K562 (cell line): Measurements from ENCODE around the gene PMM1. TPM values are rescaled to one million over a fixed set of nuclear protein-coding genes. Genes with fewer than 3 reads are reported as not detected.
A peak's percentile ranks its signal among the peaks of the same experiment; 100 is the strongest.

Experiments used
- ARID1B ChIP-seq: fragments of 450-650 bp; IDR thresholded peaks from 2 replicates; pipeline ENCODE4 v1.6.1; 2016; ENCODE audit warnings: antibody characterized with exemption, mild to moderate bottlenecking, inconsistent platforms
- CCAR2 ChIP-seq: fragments of 200-400 bp; formaldehyde crosslinking; IDR thresholded peaks from 2 replicates; pipeline ENCODE4 v1.6.1; 2017; ENCODE audit warnings: mild to moderate bottlenecking, low read depth, low read length
- ESRRA ChIP-seq: fragments of 450-650 bp; IDR thresholded peaks from 2 replicates; pipeline ENCODE4 v1.6.1; 2014; ENCODE audit warnings: low read depth, mild to moderate bottlenecking, moderate library complexity, borderline replicate concordance
- FOXK1 ChIP-seq: sonication (generic); formaldehyde crosslinking; IDR thresholded peaks from 2 replicates; pipeline ENCODE4 v1.8.0; 2022; ENCODE audit warnings: missing genetic modification reagents, mild to moderate bottlenecking, borderline replicate concordance
- L3MBTL2 ChIP-seq: fragments of 450-650 bp; IDR thresholded peaks from 2 replicates; pipeline ENCODE4 v1.6.1; 2016; ENCODE audit warnings: mild to moderate bottlenecking, moderate library complexity
- NCOA6 ChIP-seq: fragments of 450-650 bp; IDR thresholded peaks from 2 replicates; pipeline ENCODE4 v1.6.1; 2017; ENCODE audit warnings: mild to moderate bottlenecking
- PHF20 ChIP-seq: fragments of 450-650 bp; IDR thresholded peaks from 2 replicates; pipeline ENCODE4 v1.6.1; 2018; ENCODE audit not compliant: partially characterized antibody
- POLR3G ChIP-seq: IDR thresholded peaks from 2 replicates; pipeline ENCODE4 v1.6.1; 2011; ENCODE audit not compliant: insufficient read length, insufficient replicate concordance; ENCODE audit errors: extremely low read depth
- RFX5 ChIP-seq: IDR thresholded peaks from 2 replicates; pipeline ENCODE4 v1.6.1; 2011; ENCODE audit warnings: low read depth, mild to moderate bottlenecking, improper control_type of control experiment, low read length
- TCF7 ChIP-seq: sonication (generic); IDR thresholded peaks from 2 replicates; pipeline ENCODE4 v1.6.1; 2016; ENCODE audit warnings: antibody characterized with exemption, borderline replicate concordance
- ZFP1 ChIP-seq: fragments of 450-650 bp; formaldehyde crosslinking; IDR thresholded peaks from 2 replicates; pipeline ENCODE4 v1.4.0; 2020; ENCODE audit warnings: mild to moderate bottlenecking, mixed read lengths
- ZNF232 ChIP-seq: sonication (generic); formaldehyde crosslinking; IDR thresholded peaks from 2 replicates; pipeline ENCODE4 v1.8.0; 2022; ENCODE audit warnings: mild to moderate bottlenecking, missing genetic modification reagents
- ZNF253 ChIP-seq: fragments of 250-450 bp; sonication (Bioruptor Pico); conservative IDR thresholded peaks from 2 replicates; pipeline ENCODE4 v1.6.1; 2021; ENCODE audit warnings: mild to moderate bottlenecking
- ZNF77 ChIP-seq: fragments of 250-450 bp; sonication (Bioruptor Pico); IDR thresholded peaks from 2 replicates; pipeline ENCODE4 v1.5.0; 2020
- ZNF778 ChIP-seq: fragments of 450-650 bp; formaldehyde crosslinking; IDR thresholded peaks from 2 replicates; pipeline ENCODE4 v1.4.0; 2020; ENCODE audit warnings: mild to moderate bottlenecking, moderate library complexity
- polyA plus RNA-seq, 8 experiments: library from polyadenylated mRNA; depleted of rRNA in 4 of 8; stranded (reverse) in 5 of 8; unstranded in 3 of 8; fragments of >200 nt; fragmentation: Nextera tagmentation in 2 of 8; fragmentation: Illumina TruSeq in 1 of 8; extraction: Ambion mirVana in 2 of 8; extraction: Trizol in 1 of 8; gene quantifications; 2 replicates each; pipeline versions ENCODE4 v1.2.1 to v1.2.3, GENCODE V29; 2011 to 2014; ENCODE audit warnings: inconsistent platforms in 1 of 8, missing spikeins in 1 of 8
- total RNA-seq, 7 experiments: library from RNA; depleted of rRNA in 6 of 7; stranded (reverse); fragments of >200 nt in 6 of 7; fragmentation: Illumina TruSeq in 2 of 7; extraction: Trizol in 2 of 7; gene quantifications; 2 replicates each; pipeline versions ENCODE4 v1.2.1 to v1.2.3, GENCODE V29; 2011 to 2021; ENCODE audit warnings: low replicate concordance in 1 of 7
- TF ChIP-seq, protein P1 (sequence below), 2 experiments: fragments of 450-650 bp; IDR thresholded peaks; 2 replicates each; pipeline ENCODE4 v1.6.1; 2018; ENCODE audit warnings: mild to moderate bottlenecking in 2 of 2, low read depth in 1 of 2; ENCODE audit not compliant: partially characterized antibody in 2 of 2
- TF ChIP-seq, protein P2 (sequence below): fragments of 450-650 bp; formaldehyde crosslinking; IDR thresholded peaks from 2 replicates; pipeline ENCODE4 v1.4.0; 2022; ENCODE audit warnings: mild to moderate bottlenecking, moderate library complexity
- TF ChIP-seq, protein P3 (sequence below): sonication (generic); formaldehyde crosslinking; IDR thresholded peaks from 2 replicates; pipeline ENCODE4 v1.8.1; 2023; ENCODE audit warnings: mild to moderate bottlenecking, missing genetic modification reagents
- TF ChIP-seq, protein P4 (sequence below): fragments of 250-450 bp; sonication (Bioruptor Pico); IDR thresholded peaks from 2 replicates; pipeline ENCODE4 v1.4.0; 2020; ENCODE audit warnings: borderline replicate concordance

PMM1 gene
- total and polyA plus RNA-seq, 9 of the 15 experiments (the other 6 are each of a cell fraction or from before 2014, with no cell fraction given) = 10.2 to 31.7 (median 20.3) TPM

DNA sequence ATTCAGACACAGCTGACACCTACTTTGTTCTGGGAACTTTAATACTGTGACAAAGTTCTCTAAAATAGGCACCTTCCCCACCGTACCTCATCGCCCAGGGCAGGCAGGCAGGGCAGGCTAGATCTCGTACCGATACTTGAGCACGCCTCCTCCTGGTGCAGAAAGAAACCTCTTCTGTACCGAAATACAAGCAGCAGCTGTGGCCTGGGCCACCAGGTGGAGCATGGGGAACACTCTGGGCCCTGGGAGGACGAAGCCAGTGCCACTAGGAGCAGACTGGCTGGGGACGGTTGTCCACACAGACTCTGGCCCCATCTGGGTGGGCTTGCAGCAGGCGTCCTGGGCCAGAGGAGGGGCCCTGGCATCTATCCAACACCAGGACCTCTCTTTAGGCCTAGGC is 12.8 kb downstream of the PMM1 start (continued):
- TF ChIP-seq, protein P1, sequence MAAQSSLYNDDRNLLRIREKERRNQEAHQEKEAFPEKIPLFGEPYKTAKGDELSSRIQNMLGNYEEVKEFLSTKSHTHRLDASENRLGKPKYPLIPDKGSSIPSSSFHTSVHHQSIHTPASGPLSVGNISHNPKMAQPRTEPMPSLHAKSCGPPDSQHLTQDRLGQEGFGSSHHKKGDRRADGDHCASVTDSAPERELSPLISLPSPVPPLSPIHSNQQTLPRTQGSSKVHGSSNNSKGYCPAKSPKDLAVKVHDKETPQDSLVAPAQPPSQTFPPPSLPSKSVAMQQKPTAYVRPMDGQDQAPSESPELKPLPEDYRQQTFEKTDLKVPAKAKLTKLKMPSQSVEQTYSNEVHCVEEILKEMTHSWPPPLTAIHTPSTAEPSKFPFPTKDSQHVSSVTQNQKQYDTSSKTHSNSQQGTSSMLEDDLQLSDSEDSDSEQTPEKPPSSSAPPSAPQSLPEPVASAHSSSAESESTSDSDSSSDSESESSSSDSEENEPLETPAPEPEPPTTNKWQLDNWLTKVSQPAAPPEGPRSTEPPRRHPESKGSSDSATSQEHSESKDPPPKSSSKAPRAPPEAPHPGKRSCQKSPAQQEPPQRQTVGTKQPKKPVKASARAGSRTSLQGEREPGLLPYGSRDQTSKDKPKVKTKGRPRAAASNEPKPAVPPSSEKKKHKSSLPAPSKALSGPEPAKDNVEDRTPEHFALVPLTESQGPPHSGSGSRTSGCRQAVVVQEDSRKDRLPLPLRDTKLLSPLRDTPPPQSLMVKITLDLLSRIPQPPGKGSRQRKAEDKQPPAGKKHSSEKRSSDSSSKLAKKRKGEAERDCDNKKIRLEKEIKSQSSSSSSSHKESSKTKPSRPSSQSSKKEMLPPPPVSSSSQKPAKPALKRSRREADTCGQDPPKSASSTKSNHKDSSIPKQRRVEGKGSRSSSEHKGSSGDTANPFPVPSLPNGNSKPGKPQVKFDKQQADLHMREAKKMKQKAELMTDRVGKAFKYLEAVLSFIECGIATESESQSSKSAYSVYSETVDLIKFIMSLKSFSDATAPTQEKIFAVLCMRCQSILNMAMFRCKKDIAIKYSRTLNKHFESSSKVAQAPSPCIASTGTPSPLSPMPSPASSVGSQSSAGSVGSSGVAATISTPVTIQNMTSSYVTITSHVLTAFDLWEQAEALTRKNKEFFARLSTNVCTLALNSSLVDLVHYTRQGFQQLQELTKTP (IDR thresholded peaks at IDR 0.05; ENCODE audit: low read depth in 1 of 2, partially characterized antibody in 2 of 2) = no peak
- TF ChIP-seq ARID1B (0 out of 2 replicates have a peak, but pooled peaks have one; percentile 11), ZNF778 (CRISPR knock-in tag) (no peak), ZNF77 (CRISPR knock-in tag) (no peak), TCF7 (no peak), PHF20 (no peak), FOXK1 (CRISPR knock-in tag) (no peak), POLR3G (no peak), L3MBTL2 (0 out of 2 replicates have a peak, but pooled peaks have one; percentile 22), ESRRA (no peak), ZNF232 (CRISPR knock-in tag) (no peak), NCOA6 (no peak), CCAR2 (no peak), ZFP1 (CRISPR knock-in tag) (no peak), RFX5 (no peak), ZNF253 (CRISPR knock-in tag) (no peak)
- TF ChIP-seq, protein P2, sequence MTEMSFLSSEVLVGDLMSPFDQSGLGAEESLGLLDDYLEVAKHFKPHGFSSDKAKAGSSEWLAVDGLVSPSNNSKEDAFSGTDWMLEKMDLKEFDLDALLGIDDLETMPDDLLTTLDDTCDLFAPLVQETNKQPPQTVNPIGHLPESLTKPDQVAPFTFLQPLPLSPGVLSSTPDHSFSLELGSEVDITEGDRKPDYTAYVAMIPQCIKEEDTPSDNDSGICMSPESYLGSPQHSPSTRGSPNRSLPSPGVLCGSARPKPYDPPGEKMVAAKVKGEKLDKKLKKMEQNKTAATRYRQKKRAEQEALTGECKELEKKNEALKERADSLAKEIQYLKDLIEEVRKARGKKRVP (CRISPR knock-in tag) = no peak
- TF ChIP-seq, protein P3, sequence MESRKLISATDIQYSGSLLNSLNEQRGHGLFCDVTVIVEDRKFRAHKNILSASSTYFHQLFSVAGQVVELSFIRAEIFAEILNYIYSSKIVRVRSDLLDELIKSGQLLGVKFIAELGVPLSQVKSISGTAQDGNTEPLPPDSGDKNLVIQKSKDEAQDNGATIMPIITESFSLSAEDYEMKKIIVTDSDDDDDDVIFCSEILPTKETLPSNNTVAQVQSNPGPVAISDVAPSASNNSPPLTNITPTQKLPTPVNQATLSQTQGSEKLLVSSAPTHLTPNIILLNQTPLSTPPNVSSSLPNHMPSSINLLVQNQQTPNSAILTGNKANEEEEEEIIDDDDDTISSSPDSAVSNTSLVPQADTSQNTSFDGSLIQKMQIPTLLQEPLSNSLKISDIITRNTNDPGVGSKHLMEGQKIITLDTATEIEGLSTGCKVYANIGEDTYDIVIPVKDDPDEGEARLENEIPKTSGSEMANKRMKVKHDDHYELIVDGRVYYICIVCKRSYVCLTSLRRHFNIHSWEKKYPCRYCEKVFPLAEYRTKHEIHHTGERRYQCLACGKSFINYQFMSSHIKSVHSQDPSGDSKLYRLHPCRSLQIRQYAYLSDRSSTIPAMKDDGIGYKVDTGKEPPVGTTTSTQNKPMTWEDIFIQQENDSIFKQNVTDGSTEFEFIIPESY (CRISPR knock-in tag) = 0 out of 2 replicates have a peak, but pooled peaks have one; percentile 22
- TF ChIP-seq, protein P4, sequence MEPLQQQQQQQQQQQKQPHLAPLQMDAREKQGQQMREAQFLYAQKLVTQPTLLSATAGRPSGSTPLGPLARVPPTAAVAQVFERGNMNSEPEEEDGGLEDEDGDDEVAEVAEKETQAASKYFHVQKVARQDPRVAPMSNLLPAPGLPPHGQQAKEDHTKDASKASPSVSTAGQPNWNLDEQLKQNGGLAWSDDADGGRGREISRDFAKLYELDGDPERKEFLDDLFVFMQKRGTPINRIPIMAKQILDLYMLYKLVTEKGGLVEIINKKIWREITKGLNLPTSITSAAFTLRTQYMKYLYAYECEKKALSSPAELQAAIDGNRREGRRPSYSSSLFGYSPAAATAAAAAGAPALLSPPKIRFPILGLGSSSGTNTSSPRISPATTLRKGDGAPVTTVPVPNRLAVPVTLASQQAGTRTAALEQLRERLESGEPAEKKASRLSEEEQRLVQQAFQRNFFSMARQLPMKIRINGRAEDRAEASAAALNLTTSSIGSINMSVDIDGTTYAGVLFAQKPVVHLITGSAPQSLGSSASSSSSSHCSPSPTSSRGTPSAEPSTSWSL (CRISPR knock-in tag) = no peak
